ENCODE results near the gene HIPK2.

- TF ChIP-seq EZH2 (IDR thresholded peaks at IDR 0.05) (no peak), POLR2AphosphoS5 (IDR thresholded peaks at IDR 0.05; ENCODE audit: borderline replicate concordance, low read depth, low read length) (no peak), FOXP2 (optimal IDR thresholded peaks at IDR 0.05; ENCODE audit: control extremely low read depth, extremely low read length, insufficient read depth) (no peak)
Observed at GRCh38 chr7:139799586-139799985, 21.8 kb upstream of the HIPK2 start.
